HG03575 (cell line): ENCODE results near the gene CACNA2D2.
"Not testable (repeated sequence)": the region's sequence is repeated elsewhere in the genome, so short reads cannot be mapped to it uniquely, and the experiment has no call there.

Source experiments
- ATAC-seq: cut with Tn5 transposase; IDR thresholded peaks from one replicate; pipeline ENCODE4 v1.9.1; 2021; ENCODE audit not compliant: unreplicated experiment, insufficient number of reproducible peaks, low FRiP score; ENCODE audit errors: extremely low read depth

The CACNA2D2 gene

DNA sequence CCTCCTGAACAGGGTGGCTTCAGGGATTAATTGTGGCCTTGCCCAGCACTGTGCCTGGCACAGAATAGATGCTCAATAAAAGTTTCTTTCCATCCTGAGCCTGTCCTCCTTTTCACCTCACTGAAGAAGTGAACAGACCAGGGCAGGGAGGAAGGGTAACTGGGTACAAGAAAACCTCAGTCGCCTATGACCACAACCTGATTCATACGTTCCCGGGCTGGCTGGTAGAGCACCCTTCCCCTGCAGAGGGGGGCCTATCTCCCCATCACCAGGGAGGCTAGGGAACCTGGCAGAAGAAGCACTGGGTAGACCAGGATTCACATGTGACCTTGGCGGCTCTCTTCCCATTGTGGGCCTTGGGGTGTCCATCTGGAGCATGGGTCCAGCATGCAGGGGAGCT is 27.8 kb upstream of the CACNA2D2 start:
- no peak for ATAC-seq

DNA sequence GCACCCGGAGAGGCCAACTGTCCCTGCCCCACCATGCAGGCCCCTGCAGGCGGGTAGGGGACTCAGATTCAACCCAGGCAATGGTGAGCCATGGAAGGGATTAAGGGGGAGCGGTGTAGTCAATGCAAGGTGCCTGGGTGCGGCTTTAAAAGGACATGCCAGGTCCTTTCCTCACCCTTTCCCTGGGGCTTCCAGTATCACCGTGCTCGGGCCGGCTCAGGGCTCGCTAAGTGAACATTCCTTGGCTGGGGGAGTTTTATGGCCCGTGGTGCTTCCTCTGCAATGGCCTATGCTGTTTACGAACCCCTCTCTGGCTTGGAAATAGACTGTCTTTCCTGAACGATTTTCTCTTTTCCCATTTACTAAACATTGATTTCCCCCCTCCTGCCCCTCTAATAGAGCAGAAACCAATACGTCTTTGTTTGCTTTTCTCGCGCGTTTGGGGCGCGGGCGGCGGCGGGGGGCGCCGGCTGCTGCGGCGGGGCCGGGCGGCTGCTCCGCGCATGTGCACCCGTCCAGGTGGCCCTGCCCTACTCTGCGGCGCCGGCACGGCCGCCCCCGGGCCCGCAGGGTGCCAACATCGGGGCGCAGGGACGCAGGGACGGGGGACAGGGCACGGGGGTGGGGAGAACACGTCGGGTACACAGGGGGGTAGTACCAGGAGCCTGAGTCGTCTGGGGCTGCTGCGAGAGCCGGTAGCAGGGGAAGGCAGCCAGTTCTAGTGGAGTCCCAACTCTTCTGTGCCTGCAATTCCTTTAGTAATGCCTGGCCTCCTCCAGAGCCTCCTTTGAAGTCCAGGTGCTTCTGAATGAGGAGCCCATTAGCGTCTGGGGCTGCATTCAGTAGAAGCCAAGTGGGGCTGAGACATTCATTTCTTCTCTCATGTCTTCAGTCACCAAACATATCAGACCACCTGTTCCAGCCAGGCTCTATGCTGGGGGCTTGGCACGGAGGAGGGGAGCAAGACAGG is 26.9 kb upstream of the CACNA2D2 start:
- no peak for ATAC-seq

DNA sequence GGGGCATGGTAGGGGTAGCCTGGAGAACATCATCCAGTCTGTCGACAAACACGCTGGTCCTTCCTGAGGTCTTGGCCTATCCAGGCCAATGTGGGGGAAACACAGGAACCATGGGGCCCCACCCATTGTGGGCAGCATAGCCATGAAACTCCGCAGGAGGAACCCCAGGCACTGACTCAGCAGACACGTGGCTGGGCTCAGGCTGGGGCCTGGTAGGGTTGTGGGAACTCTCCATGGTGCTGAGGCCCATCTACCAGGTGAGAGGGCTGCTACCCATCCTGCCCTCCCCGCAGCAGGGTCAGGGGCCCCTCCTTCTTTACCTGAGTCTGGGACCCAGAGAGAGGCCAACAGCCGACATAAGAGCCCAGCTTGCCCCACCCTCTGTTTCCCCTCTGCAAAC is 22.6 kb upstream of the CACNA2D2 start:
- no peak for ATAC-seq

DNA sequence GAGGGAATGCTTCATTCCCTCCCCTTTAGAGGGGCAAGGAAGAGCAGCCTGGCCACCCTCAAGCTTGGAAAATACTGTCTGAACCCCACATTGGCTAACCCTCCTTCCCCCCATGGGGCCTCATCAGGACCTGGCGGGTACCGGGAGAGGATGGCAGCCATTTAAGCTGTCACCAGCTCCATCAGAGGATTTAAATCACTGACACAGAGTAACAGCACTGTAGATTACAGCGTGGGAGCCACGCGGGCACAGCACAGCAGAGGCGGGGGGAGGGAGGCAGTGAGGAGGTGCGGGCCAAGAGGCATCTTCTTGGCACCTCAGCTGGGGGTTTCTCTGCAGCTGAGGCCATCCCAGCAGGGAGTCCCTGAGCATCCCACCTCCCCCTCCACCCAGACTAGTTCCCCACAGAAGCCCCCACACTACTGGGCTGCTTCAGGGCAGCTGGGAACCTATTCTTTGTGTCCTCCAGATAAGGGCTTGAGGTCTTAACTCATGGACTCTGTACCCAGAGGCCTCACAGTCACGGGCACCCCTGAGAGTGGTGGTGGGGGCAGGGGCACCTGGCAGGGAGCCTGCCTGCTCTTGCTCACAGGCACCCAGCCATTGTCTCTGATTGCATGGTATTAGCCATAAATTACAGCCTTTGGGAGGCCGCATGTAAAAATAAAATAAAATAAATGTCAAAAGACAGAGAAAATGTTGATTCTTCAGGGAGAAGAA is 21.9 kb upstream of the CACNA2D2 start:
- ATAC-seq: no peak

DNA sequence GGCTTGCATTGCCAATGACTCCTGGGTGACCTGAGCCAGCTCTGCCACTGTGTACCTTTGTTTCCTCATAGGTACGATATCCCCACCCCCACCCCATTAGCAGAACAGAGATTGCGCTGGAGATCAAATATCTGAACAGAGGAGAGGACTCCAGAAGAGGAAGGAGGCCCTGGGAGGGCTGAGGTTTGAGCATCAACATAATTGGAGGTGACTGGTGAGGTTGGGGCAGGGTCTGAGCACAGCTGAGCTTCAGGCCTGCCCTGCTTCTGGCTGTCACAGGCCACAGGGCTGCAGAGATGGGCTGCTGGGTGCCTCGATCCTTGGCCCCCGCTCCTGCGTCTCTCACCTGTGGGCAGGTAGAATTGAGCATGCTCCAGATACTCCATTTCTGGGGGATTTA is 21.3 kb upstream of the CACNA2D2 start:
- no peak for ATAC-seq

DNA sequence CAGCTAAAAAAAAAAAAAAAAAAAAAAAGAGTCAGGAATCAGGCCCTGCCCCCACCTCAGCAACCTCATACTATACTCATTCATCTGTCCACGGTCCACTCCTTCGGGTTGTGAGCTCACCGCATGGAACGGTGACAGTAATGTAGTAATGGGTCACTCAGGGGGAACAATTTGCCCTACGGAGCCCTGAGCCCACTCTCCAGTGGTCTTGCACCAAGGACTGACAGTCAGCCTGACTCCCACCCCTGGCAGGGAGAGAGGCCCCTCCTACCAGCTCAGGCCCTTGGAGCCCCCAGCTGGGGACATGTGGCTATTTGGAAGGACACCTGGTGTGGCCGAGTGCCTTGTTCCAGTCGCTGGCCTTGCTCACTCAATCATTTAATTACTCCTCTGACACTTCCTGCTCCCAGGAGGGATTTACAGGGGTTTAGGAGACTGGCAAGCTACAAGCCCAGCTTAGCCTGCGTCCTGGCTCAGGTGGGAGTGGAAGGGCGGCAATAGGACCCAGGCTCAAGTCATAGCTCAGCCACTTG is 19.9 kb upstream of the CACNA2D2 start:
- ATAC-seq: no peak

DNA sequence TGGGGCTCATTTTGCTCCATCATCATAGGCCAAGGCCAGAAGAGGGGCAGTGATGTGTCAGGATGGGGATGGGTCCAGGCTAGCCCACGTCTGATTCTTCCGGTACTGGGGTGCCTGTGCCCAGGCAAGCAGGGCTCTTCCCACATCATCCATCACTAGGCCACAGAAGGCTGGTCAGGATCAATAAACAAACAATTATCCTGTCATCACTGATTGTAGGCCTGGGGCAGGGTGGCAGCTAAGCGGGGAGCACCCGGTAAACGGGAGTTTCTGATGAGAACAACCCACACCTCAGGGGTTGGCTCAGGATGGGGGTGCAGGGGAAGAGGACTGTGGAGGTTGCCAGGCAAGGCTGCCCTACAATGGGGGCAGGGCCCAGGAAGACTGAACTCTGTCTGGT is 18.1 kb upstream of the CACNA2D2 start:
- no peak for ATAC-seq

DNA sequence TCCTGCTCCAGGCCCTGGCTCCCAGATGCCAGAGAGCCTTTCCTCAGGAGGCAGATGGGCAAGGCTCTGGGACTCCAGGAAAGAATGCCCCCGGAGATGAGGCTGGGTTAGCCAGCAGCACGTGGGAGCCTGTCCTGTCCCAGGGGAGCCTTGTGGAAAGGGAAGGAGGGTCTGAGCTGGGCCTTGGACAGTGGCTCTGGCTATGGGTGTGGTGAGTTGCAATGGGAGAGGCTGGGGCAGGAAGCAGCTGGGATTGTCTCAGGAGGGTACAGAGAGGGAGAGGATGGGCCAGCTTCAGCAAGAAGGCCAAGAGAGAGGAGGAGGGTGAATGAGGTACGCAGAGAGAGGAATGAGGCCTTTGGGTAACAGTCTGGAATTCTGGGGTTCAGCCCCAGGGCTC is 17.4 kb upstream of the CACNA2D2 start:
- ATAC-seq: no peak

DNA sequence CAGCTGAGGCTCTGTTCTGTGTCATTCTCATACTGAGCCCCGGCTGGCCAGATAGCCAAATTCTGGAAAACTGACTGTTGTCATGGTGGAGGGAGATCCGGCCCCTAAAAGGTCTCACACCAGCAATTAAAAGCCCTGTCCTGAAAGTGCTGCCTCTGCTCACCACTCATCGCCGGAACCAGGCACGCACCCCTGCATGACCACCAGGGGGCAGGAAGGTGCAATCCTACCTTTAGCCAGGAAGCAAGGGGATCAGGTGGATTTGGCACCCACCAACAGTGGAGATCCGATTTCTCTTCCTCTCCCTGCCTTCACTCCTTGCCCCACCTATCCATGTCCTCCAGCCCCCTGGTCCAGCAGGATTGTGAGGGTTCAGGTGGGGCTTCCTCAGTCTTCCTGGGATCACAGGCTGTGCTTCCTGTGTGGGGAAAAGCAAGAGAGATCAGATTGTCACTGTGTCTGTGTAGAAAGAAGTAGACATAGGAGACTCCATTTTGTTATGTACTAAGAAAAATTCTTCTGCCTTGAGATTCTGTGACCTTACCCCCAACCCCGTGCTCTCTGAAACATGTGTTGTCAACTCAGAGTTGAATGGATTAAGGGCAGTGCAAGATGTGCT is 16.1 kb upstream of the CACNA2D2 start:
- no peak for ATAC-seq

DNA sequence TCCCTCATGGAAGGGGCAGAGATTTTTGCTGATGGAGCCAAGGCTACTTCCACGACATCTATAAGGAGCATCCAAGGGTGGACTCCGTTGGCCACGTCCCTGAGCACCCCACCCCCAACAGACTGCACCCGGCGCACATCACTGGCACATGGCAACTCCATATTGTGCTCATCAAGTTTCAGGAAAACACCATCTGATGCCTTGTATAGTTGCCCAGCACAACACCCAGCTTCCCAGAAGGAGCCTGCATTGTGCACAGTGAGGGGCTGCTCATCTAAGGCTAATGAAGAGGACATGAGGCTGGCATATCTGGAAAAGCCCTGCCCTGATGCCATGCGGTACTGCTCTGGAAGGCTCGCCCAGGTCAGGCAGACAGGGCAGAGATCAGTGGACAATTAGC is 15.0 kb upstream of the CACNA2D2 start:
- ATAC-seq: no peak

DNA sequence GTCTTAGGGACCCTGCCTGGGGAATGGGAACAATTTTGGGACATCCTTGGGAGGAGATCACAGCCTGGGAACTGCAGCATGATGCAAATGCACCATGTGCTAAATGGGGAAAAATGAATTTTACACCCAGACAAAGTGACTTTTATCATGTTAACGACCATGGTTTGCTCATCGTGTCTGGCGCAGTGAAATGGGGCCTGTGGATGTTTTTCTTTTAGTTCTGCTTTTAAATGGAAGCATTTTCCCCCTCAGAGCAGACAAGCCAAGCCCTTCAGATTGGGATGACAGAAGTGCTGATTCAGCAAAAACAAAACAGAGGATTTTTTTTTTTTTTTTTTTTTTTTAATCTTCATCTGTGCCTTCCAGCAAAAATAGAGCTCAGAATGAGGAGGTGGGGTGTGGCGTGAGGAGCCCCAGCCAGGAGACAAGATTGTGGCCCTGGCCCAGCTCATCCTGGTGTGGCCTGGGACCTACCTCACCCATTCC is 14.3 kb upstream of the CACNA2D2 start:
- no peak for ATAC-seq

DNA sequence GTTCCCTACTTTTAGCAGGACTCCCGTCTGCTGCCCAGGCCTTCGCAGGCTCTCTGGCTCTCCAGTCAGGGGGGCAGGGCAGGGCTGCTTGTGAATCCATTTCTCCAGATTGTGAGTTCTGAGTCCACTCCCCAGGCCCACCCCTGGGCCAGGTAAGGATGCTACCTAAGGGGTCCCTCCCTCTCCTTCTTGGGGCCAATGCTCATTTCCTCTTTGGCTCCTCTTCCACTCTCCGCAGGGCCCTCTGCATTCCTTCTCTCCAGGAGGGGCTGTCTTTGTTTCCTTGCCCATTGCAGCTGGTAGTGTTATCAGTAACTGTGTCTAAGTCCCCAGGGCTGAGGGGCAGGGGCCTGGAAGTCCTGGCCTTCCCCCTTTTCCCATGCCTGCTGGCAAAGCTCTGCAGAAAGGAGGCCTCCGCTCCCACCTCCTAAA is 13.0 kb upstream of the CACNA2D2 start:
- ATAC-seq: no peak

DNA sequence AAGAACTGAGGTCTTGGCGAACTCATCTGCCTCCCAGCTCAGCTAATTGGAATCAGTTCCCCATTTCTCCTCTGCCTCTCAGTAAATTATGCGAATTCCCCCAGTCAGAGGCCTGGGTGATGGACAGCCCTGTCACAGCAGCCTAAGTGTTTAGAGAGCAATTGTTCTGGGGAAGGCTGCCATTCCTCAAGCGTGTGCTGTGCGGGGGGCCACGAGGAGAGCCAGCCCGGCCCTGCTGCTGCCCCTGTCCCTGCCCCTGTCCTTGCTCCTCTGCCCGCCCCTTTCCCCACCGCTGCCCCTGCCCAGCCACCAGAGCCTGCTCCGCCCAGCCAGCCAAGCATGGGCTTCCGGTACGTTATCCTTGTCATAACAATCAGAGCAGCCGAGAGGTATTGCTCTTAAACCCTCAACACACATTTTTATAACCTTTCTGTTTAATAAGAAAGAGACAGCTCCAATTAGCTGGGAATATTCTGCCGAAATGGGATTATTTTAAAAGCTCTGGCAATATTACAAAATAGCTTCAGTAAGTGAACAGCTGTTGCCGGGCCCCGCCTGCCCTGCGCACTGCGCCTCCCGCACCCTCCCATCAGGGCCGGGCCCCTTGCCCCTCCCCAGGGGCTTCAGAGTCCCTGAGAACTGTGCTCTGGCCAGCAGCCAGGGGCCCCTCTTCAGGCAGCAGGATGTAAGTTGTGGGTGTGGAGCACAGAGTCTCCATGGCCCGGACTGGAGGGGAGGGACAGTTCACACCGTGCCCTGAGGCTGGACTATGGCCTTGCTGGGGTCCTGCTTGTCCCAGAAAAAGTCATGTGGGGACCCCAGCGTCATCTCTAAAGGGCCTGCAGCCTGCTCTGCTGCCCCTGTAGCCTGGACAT is 12.4 kb upstream of the CACNA2D2 start:
- ATAC-seq: no peak

DNA sequence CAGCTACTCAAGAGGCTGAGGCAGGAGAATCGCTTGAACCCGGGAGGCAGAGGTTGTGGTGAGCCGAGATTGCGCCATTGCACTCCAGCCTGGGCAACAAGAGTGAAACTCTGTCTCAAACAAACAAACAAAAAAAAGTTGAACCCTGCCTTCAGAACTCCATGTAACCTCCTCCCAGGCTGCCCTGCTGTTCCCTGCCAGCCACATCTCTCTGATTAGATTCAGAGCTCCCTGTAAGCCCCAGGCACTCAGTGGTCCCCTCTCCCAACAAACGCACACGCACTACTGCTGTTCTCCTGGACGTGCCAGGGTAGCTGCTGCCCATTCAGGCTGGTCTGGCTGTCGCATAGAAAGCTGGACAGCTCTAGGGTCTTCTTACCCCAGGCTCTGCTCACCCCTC is 9.5 kb upstream of the CACNA2D2 start:
- ATAC-seq: not testable (repeated sequence)

DNA sequence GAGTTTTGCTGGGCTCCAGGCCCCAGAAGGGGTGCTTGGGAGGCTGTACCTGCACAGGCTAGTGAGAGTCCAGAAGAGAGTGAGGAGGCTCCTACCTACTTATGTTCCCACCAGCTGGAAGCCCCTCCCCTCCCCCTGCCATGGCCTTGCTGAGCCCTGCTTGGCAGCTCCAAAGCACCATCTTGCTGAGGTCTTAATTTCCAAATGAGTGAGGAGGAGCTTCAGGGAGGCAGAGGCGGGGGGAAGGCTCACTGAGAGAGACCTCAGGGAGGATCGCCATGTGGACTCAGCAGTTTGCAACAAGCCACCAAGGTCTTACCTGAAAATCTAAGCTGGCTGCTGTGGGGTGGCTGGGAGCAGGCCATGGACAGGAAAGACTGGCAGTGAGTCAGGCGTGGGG is 8.7 kb upstream of the CACNA2D2 start:
- ATAC-seq: no peak

DNA sequence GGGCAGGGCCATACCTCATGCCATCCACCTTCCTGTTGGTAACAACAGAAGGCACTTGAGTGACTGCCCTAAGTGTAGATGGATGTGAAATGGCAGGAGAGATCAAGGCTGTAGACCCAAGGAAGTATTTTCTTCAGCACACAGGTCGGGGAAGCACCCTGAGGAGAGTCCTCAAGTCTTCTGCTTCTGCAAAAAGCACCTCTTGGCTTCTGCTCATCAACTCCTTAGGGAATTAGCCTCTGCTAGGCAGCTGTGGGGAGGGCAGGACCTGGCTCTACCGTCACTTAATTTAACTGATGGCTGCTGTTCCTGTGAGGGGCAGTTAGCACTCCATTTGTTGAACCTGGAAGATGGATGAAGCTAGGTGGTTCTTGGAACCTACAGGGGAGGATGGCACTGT is 6.9 kb upstream of the CACNA2D2 start:
- ATAC-seq: no peak

DNA sequence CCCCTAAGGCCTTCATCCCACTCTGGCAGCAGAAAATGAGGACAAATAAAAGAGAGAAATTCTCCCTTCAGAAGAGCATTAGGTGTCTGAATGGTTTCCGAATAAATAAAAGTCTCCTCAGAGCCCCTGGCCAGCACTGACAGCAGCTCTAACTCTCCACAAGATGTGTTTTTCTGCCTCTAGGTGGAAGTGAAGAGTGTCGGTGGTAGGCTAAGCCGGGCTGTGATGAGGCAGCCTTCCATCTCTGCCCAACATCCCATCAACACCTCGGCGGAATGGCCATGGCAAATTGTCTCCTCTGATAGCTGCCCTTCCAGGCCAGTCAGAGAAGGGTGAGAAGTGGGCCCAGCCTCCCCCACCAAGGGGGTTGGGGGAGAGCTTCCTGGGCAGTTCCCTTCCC is 6.3 kb upstream of the CACNA2D2 start:
- ATAC-seq: no peak

DNA sequence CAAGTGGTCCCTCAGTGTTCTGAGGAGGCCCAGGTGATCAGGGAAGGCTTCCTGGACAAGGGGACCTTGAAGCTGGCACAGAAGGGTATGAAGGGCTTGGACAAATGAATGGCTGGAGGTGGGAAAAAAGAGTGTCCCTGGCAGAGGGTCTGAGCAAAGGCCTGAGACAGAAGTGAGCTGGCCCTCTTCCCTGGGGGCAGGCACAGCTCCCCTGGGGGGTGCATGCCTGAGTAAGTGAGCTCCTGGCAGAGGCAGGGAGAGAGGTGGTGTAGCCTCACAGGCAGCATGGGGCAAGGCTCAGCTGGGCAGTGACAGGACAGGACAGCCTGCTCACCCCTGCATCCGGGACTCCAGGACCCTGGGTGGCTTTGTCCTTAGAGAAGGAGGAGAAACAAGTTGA is 5.4 kb upstream of the CACNA2D2 start:
- ATAC-seq: no peak

DNA sequence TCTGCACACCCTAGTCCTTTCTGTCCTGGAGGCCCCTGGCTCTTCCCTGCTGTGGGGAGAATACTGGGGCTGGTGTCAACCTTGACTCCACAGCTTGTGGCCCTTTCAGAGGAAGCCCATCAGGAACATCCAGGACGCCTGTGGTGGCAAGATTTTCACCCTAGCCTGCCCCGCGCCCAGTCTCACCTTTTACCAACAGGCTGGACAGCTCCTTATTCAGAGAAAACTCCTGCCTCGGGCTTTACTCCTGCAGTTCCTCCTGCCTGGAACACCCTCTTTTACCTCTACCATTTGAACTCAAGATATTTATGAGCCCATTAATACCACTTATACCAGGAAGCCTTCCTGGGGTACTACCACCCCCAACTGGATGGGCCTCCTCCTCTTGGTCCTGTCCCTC is 2.7 kb upstream of the CACNA2D2 start:
- no peak for ATAC-seq
